Measurements from ENCODE around the gene PKIB. TPM values are rescaled to one million over a fixed set of nuclear protein-coding genes. Genes with fewer than 3 reads are reported as not detected.

Gene PKIB
- polyA plus RNA-seq, 1 donor (not counting 4 experiments of a cell fraction or from before 2014, with no cell fraction given): 8.7 TPM

GRCh38 chr6:122770835-122771601 lies 160.8 kb downstream of the PKIB start:
- Histone ChIP-seq H3K9ac (ENCODE audit: control insufficient read depth, extremely low read depth, insufficient read depth, low read length) (no peak overlapping the region), H3K27me3 (ENCODE audit: control insufficient read depth, extremely low read depth, insufficient read depth, low read length) (no peaks in the 10 kb centered on the region), H3K36me3 (ENCODE audit: control insufficient read depth in 2 of 2, extremely low read depth in 1 of 2, insufficient read depth in 2 of 2, low read length in 2 of 2) (no peaks in the 10 kb centered on the region), H3K4me1 (ENCODE audit: control insufficient read depth, extremely low read depth, insufficient read depth, low read length) (peaks cover 19% of the 10 kb centered on the region), H3K9me1 (ENCODE audit: control insufficient read depth, extremely low read depth, insufficient read depth, low read length) (no peaks in the 10 kb centered on the region), H3K9me3 (ENCODE audit: control insufficient read depth, low read depth, low read length) (no peaks in the 10 kb centered on the region), H3K4me3 (ENCODE audit: control insufficient read depth in 2 of 3, extremely low read depth in 1 of 3, insufficient read depth in 2 of 3, low read depth in 1 of 3, low read length in 3 of 3) (no peak overlapping the region), H3K4me2 (ENCODE audit: control insufficient read depth, extremely low read depth, insufficient read depth, low read depth, low read length) (no peak overlapping the region), H3K79me2 (ENCODE audit: control insufficient read depth, insufficient read depth, low read length) (no peaks in the 10 kb centered on the region), H2AFZ (ENCODE audit: control insufficient read depth, low read length) (no peak overlapping the region), H3K27ac (ENCODE audit: control insufficient read depth, insufficient read depth, low read length) (no peak overlapping the region), H4K20me1 (ENCODE audit: control insufficient read depth, extremely low read depth, insufficient read depth, low read length) (no peaks in the 10 kb centered on the region)
- peak in 2 of 3 experiments; percentile 21 to 25 for TF ChIP-seq CTCF (optimal IDR thresholded peaks at IDR 0.05 in 1 of 3, IDR thresholded peaks at IDR 0.05 in 1 of 3, conservative IDR thresholded peaks at IDR 0.05 in 1 of 3; ENCODE audit: extremely low read depth in 1 of 3, insufficient read depth in 2 of 3, low read length in 3 of 3)
- TF ChIP-seq EZH2 (IDR thresholded peaks at IDR 0.05; ENCODE audit: low read length): no peak
- dilution Hi-C loops (cut with MboI; ENCODE audit: extremely low pct_ligation_motif_present, low sequenced_read_pairs): no loop called here
- DNase-seq (ENCODE audit: low read depth, low spot score) (no peak), FAIRE-seq (no peak)

DNA sequence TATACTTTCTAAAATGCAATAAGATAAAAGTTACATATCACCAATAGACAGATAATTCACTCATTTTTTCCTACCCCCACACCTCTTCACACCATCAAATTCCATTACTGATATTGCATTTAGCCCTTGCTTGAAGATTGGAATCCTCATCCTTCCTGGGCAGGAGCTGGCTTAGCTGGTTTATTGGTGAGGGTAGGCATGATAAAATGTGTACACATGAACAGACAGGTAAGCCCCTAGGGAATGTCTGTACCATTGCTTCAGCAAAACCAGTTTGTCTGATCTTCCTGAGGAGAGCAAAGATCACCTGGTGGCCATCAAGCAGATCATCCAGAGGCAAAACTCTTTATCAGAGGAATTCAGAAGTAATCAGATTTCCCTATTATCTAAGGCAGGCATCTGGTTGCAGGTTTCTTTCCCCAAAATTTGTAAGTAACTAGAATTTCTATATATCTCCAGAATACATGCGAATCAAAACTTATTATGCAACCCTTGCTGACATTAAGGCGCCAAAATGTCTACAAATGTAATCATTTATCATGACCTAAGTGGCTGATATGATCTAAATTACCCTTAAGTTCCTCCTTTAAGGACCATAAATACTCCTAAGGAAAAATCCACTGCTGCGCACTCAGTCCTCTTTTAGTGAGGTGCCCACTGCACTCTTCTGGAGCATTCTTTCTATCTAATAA lies 162.7 kb downstream of the PKIB start:
- Histone ChIP-seq H3K36me3 (ENCODE audit: control insufficient read depth in 2 of 2, extremely low read depth in 1 of 2, insufficient read depth in 2 of 2, low read length in 2 of 2) (no peaks in the 10 kb centered on the region), H3K9me1 (ENCODE audit: control insufficient read depth, extremely low read depth, insufficient read depth, low read length) (no peaks in the 10 kb centered on the region), H3K79me2 (ENCODE audit: control insufficient read depth, insufficient read depth, low read length) (no peaks in the 10 kb centered on the region), H4K20me1 (ENCODE audit: control insufficient read depth, extremely low read depth, insufficient read depth, low read length) (no peaks in the 10 kb centered on the region), H3K4me2 (ENCODE audit: control insufficient read depth, extremely low read depth, insufficient read depth, low read depth, low read length) (peak overlapping the region; percentile 43), H3K4me1 (ENCODE audit: control insufficient read depth, extremely low read depth, insufficient read depth, low read length) (peaks cover 19% of the 10 kb centered on the region), H3K27me3 (ENCODE audit: control insufficient read depth, extremely low read depth, insufficient read depth, low read length) (no peaks in the 10 kb centered on the region), H3K27ac (ENCODE audit: control insufficient read depth, insufficient read depth, low read length) (no peak overlapping the region), H3K9ac (ENCODE audit: control insufficient read depth, extremely low read depth, insufficient read depth, low read length) (no peak overlapping the region), H2AFZ (ENCODE audit: control insufficient read depth, low read length) (peak overlapping the region; percentile 11), H3K4me3 (ENCODE audit: control insufficient read depth in 2 of 3, extremely low read depth in 1 of 3, insufficient read depth in 2 of 3, low read depth in 1 of 3, low read length in 3 of 3) (peak overlapping the region in 1 of 3 experiments; percentile 17), H3K9me3 (ENCODE audit: control insufficient read depth, low read depth, low read length) (no peaks in the 10 kb centered on the region)
- FAIRE-seq (peak; percentile 73), DNase-seq (ENCODE audit: low read depth, low spot score) (peak; percentile 42)
- TF ChIP-seq CTCF (optimal IDR thresholded peaks at IDR 0.05 in 1 of 3, IDR thresholded peaks at IDR 0.05 in 1 of 3, conservative IDR thresholded peaks at IDR 0.05 in 1 of 3; ENCODE audit: extremely low read depth in 1 of 3, insufficient read depth in 2 of 3, low read length in 3 of 3): peak in 1 of 3 experiments; percentile 23
- TF ChIP-seq EZH2 (IDR thresholded peaks at IDR 0.05; ENCODE audit: low read length): no peak
- dilution Hi-C loops (cut with MboI; ENCODE audit: extremely low pct_ligation_motif_present, low sequenced_read_pairs): no loop called here

Small RNA genes lying within 50 kb of the gene (small RNA-seq; reads per million reads assigned to genes)
- 0 reads per million in 3 experiments for gene RN7SL564P (ENCODE audit: insufficient read length in 3 of 3, low read depth in 3 of 3, low replicate concordance in 1 of 3)

Other genes starting within 250 kb of the PKIB start
- gene HSF2, start 210.8 kb upstream of the PKIB start, polyA plus RNA-seq: 12.3 to 22.5 TPM (median 16.4 TPM) in 3 replicates
- gene SERINC1, start 138.6 kb upstream of the PKIB start, polyA plus RNA-seq: 69.1 to 116 TPM (median 85.3 TPM) in 3 replicates
- gene FABP7, start 169.3 kb downstream of the PKIB start, polyA plus RNA-seq: not detected in 3 replicates
- gene SMPDL3A, start 178.9 kb downstream of the PKIB start, polyA plus RNA-seq: 6.2 to 13.4 TPM (median 10.8 TPM) in 3 replicates